ENCODE results near the gene CDH5. TPM values are rescaled to one million over a fixed set of nuclear protein-coding genes. Genes with fewer than 3 reads are reported as not detected.

CDH5 gene
- total and polyA plus RNA-seq, 2 of the 13 experiments (the other 11 are each of a cell fraction or from before 2014, with no cell fraction given), result 0.71 to 1.1 TPM

DNA sequence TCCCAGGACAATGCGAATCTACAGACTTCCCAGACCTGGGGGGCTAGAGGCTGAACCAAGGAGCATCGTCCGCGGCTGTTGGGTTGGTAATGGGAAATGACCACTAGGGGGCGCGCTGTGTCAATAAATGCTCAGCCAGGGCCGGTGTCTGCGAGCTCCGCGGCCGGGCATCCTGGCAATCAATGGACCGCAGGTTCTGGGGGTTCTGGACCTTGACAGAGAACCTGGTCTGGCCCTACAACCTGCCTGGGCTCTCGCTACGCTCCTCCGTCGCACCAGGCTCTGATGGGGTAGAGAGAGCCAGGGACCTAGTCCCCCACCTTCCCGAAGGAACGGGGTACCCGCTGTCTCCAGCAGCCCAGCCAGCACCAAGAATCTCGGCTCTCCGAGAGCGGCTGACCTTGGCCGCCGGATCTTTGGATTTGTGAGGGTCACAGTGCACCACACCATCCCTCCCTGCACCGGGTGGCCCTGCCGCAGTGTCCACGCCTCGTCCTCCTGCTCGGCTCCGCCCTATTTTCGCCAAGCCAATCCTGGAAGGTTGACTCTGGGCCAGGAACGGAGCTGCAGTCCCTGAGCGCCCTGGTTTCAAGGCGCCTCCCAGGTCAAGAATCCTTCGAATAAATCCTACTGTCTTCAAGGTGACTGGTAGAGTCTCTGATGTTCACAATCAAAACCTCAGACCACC lies 40.2 kb downstream of the CDH5 start (continued):
- TF ChIP-seq, protein P1, sequence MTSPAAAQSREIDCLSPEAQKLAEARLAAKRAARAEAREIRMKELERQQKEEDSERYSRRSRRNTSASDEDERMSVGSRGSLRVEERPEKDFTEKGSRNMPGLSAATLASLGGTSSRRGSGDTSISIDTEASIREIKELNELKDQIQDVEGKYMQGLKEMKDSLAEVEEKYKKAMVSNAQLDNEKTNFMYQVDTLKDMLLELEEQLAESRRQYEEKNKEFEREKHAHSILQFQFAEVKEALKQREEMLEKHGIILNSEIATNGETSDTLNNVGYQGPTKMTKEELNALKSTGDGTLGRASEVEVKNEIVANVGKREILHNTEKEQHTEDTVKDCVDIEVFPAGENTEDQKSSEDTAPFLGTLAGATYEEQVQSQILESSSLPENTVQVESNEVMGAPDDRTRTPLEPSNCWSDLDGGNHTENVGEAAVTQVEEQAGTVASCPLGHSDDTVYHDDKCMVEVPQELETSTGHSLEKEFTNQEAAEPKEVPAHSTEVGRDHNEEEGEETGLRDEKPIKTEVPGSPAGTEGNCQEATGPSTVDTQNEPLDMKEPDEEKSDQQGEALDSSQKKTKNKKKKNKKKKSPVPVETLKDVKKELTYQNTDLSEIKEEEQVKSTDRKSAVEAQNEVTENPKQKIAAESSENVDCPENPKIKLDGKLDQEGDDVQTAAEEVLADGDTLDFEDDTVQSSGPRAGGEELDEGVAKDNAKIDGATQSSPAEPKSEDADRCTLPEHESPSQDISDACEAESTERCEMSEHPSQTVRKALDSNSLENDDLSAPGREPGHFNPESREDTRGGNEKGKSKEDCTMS (CRISPR knock-in tag; conservative IDR thresholded peaks at IDR 0.05), result no peak
- TF ChIP-seq RAD51 (IDR thresholded peaks at IDR 0.05; ENCODE audit: borderline replicate concordance) (no peak), ZNF605 (CRISPR knock-in tag; IDR thresholded peaks at IDR 0.05) (no peak; the same call in 1 of the 2 replicates), ZNF264 (CRISPR knock-in tag; IDR thresholded peaks at IDR 0.05) (no peak), ZNF678 (CRISPR knock-in tag; IDR thresholded peaks at IDR 0.05) (no peak), JUNB (CRISPR knock-in tag; IDR thresholded peaks at IDR 0.05; ENCODE audit: borderline replicate concordance) (no peak), TEAD3 (CRISPR knock-in tag; optimal IDR thresholded peaks at IDR 0.05; ENCODE audit: borderline replicate concordance) (peak; percentile 32), FOXM1 (CRISPR knock-in tag; IDR thresholded peaks at IDR 0.05) (no peak), KDM4B (CRISPR knock-in tag; IDR thresholded peaks at IDR 0.05) (peak; percentile 13; the same call in 1 of the 2 replicates), MAFG (CRISPR knock-in tag; IDR thresholded peaks at IDR 0.05) (no peak), ZNF432 (CRISPR knock-in tag; IDR thresholded peaks at IDR 0.05; ENCODE audit: borderline replicate concordance) (no peak), RBFOX2 (IDR thresholded peaks at IDR 0.05; ENCODE audit: low read depth, low read length) (0 out of 2 replicates have a peak, but pooled peaks have one; percentile 20)
- TF ChIP-seq, protein P2, sequence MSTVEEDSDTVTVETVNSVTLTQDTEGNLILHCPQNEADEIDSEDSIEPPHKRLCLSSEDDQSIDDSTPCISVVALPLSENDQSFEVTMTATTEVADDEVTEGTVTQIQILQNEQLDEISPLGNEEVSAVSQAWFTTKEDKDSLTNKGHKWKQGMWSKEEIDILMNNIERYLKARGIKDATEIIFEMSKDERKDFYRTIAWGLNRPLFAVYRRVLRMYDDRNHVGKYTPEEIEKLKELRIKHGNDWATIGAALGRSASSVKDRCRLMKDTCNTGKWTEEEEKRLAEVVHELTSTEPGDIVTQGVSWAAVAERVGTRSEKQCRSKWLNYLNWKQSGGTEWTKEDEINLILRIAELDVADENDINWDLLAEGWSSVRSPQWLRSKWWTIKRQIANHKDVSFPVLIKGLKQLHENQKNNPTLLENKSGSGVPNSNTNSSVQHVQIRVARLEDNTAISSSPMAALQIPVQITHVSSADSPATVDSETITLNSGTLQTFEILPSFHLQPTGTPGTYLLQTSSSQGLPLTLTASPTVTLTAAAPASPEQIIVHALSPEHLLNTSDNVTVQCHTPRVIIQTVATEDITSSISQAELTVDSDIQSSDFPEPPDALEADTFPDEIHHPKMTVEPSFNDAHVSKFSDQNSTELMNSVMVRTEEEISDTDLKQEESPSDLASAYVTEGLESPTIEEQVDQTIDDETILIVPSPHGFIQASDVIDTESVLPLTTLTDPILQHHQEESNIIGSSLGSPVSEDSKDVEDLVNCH (CRISPR knock-in tag; IDR thresholded peaks at IDR 0.05), result no peak
- TF ChIP-seq, protein P3, sequence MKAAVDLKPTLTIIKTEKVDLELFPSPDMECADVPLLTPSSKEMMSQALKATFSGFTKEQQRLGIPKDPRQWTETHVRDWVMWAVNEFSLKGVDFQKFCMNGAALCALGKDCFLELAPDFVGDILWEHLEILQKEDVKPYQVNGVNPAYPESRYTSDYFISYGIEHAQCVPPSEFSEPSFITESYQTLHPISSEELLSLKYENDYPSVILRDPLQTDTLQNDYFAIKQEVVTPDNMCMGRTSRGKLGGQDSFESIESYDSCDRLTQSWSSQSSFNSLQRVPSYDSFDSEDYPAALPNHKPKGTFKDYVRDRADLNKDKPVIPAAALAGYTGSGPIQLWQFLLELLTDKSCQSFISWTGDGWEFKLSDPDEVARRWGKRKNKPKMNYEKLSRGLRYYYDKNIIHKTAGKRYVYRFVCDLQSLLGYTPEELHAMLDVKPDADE (CRISPR knock-in tag; IDR thresholded peaks at IDR 0.05), result no peak
- TF ChIP-seq, protein P4, sequence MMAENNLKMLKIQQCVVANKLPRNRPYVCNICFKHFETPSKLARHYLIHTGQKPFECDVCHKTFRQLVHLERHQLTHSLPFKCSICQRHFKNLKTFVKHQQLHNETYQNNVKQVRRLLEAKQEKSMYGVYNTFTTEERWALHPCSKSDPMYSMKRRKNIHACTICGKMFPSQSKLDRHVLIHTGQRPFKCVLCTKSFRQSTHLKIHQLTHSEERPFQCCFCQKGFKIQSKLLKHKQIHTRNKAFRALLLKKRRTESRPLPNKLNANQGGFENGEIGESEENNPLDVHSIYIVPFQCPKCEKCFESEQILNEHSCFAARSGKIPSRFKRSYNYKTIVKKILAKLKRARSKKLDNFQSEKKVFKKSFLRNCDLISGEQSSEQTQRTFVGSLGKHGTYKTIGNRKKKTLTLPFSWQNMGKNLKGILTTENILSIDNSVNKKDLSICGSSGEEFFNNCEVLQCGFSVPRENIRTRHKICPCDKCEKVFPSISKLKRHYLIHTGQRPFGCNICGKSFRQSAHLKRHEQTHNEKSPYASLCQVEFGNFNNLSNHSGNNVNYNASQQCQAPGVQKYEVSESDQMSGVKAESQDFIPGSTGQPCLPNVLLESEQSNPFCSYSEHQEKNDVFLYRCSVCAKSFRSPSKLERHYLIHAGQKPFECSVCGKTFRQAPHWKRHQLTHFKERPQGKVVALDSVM (CRISPR knock-in tag; IDR thresholded peaks at IDR 0.05), result no peak
- TF ChIP-seq, protein P5, sequence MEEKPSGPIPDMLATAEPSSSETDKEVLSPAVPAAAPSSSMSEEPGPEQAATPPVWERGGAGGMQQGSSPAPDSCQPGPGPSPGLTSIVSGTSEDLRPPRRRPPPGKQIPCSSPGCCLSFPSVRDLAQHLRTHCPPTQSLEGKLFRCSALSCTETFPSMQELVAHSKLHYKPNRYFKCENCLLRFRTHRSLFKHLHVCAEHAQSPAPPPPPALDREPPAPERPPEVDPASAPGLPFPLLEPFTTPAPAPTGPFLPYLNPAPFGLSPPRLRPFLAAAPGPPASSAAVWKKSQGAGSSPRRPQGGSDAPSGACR (CRISPR knock-in tag; IDR thresholded peaks at IDR 0.05), result no peak
- TF ChIP-seq, protein P6, sequence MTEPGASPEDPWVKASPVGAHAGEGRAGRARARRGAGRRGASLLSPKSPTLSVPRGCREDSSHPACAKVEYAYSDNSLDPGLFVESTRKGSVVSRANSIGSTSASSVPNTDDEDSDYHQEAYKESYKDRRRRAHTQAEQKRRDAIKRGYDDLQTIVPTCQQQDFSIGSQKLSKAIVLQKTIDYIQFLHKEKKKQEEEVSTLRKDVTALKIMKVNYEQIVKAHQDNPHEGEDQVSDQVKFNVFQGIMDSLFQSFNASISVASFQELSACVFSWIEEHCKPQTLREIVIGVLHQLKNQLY (CRISPR knock-in tag; IDR thresholded peaks at IDR 0.05), result peak; percentile 96
- TF ChIP-seq, protein P7, sequence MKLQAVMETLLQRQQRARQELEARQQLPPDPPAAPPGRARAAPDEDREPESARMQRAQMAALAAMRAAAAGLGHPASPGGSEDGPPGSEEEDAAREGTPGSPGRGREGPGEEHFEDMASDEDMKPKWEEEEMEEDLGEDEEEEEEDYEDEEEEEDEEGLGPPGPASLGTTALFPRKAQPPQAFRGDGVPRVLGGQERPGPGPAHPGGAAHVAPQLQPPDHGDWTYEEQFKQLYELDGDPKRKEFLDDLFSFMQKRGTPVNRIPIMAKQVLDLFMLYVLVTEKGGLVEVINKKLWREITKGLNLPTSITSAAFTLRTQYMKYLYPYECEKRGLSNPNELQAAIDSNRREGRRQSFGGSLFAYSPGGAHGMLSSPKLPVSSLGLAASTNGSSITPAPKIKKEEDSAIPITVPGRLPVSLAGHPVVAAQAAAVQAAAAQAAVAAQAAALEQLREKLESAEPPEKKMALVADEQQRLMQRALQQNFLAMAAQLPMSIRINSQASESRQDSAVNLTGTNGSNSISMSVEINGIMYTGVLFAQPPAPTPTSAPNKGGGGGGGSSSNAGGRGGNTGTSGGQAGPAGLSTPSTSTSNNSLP (IDR thresholded peaks at IDR 0.05; ENCODE audit: low read depth, low read length), result no peak

All from HepG2 (cell line).